Activated T-cell treated with anti-CD3 and anti-CD28 coated beads, Interleukin-2, amount 50 U/mL, for 48 hours (primary cell): ENCODE measurements around the gene SPRR2F.

Experiments used
- DNase-seq, 2 experiments: peaks; one replicate each; pipeline ENCODE4 v3.0.0-alpha.2; 2020

The SPRR2F gene

DNA sequence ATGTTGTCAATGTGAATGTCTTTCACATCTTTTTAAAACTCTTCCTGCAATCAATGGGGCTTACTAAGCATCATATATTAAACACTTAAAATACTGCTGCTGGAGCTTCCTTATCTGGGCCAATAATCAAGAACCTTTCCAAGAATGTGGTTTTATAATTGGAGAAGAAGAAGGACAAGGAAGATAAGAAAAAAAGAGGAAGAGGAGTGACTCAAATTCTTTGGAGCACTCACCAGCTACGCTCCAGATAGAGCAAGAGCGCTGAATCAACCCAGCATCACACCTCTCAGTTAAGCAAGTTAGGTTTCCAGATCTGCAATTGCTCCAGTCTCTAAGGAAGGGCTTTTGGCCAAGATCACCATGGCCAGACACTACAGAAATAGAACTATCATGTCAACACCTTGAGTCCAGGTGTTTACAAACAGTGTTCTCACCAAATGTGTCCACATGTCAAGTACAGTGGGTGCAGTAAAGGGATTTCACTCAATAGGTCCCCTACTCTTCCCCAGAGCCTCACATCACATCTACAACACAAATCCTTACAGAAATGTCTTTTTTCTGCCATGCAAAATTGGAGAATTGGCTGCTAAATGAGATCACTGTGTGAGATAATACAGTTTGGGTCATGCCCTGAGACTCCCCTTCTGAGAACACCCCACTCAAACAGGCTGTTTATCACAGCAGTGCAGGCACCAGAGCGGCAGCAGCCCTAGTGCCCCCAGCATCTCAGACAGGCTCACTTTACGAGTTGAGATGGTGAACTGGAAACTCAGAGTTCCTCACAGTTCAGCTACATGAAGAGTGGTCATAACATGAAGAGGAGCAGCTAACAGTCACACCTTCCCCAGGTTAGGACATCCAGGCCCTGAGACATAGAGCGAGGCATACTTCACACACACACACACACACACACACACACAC is 40.2 kb downstream of the SPRR2F start:
- no peak for DNase-seq

DNA sequence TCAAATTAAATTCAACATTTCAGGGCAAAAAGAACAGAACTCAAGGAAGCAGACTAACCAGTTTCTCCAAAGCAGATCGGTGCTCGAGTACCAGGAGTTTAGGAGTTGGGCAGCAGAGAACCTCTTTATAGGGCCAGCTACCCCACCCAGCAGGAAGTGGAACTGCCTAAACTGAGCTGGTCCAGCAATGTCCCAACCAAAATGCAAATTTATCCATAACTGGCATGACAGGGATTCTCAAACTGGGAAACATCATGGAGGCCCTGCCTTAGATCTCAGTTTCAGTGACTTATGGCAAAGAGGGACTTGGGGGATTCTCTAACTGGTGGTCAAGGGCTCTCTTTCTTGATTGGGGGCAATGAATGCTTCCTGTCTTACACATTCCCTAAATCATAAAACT is 41.8 kb downstream of the SPRR2F start, which contains the start of gene SPRR2B:
Gene SPRR2B, minus strand, starts transcription at position 101 of the 400 bp plus-strand sequence. CDS start 772 bp downstream, outside the sequence.
- no peak for DNase-seq

DNA sequence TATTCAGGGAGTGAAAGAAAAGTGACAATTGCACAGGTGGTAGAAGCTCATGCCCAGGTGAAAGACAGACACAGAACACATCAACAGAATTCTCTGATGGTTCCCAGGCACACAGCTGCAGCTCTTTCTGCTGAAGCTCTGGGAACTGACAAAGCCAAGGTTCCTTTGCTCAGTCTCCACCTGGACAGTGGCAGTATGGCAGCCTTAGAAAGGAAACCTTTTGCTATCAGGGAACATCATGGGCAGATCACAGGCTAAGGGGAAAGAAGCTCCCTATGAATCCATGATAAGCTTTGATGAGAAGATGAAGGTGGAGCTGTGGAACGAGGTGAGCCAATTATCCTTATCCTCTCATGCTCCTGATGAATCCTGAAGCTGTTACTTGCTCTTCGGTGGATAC is 43.1 kb downstream of the SPRR2F start:
- DNase-seq, result no peak
